Measurements from ENCODE around the gene HBE1.

HBE1 gene

GRCh38 chr11:5233307-5233706 lies 36.4 kb downstream of the HBE1 start:
- no peak for TF ChIP-seq CTCF (IDR thresholded peaks at IDR 0.05; ENCODE audit: low read depth, low read length)
- DNase-seq (ENCODE audit: low read depth in 2 of 2) = no peak
- H3K4me3 ChIP-seq (replicated peaks in 1 of 2; ENCODE audit: low read depth in 2 of 2, low read length in 2 of 2) = no peak overlapping the region

DNA sequence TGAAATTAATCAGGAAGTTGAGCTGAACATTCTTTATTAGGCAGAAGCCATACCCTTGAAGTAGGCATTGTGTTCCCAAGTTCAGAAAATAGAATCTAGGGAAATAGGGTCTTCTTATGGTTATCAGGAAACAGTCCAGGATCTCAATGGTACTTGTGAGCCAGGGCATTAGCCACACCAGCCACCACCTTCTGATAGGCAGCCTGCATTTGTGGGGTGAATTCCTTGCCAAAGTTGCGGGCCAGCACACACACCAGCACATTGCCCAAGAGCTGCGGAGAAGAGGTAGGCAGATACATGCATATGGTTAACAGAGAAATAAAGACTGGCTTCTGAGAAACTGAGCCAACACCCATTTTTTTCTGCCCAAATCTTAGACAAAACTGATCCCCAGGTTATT lies 36.9 kb downstream of the HBE1 start:
- no peak for TF ChIP-seq CTCF (IDR thresholded peaks at IDR 0.05; ENCODE audit: low read depth, low read length)
- DNase-seq (ENCODE audit: low read depth in 2 of 2) = no peak
- H3K4me3 ChIP-seq (replicated peaks in 1 of 2; ENCODE audit: low read depth in 2 of 2, low read length in 2 of 2) = no peak overlapping the region

- TF ChIP-seq CTCF (IDR thresholded peaks at IDR 0.05; ENCODE audit: low read depth, low read length) = no peak
- no peak overlapping the region for H3K4me3 ChIP-seq (replicated peaks in 1 of 2; ENCODE audit: low read depth in 2 of 2, low read length in 2 of 2)
- no peak for DNase-seq (ENCODE audit: low read depth in 2 of 2)
Observed at GRCh38 chr11:5232176-5232575, 37.6 kb downstream of the HBE1 start.

GRCh38 chr11:5231111-5231510 lies 38.6 kb downstream of the HBE1 start:
- no peak overlapping the region for H3K4me3 ChIP-seq (replicated peaks in 1 of 2; ENCODE audit: low read depth in 2 of 2, low read length in 2 of 2)
- DNase-seq (ENCODE audit: low read depth in 2 of 2) = no peak
- no peak for TF ChIP-seq CTCF (IDR thresholded peaks at IDR 0.05; ENCODE audit: low read depth, low read length)

DNA sequence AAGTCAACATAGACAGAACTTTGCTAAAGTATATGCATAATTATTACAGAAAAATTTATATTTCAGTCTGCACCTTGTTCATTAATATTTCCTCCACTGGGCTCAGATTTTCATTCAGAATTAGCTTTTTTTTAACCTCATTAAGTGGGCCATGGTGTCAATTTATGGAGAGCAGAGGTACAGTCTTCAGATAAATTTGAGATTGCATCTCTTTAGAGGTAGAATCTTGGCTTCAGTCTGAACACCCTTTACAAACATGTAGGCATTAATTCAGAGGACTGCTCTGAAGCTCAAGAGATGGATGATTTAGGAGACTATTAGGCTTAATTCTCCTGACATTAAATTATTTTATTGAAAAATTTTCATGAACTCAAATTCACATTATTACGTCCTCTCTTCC lies 39.5 kb downstream of the HBE1 start:
- TF ChIP-seq CTCF (IDR thresholded peaks at IDR 0.05; ENCODE audit: low read depth, low read length) = no peak
- no peak for DNase-seq (ENCODE audit: low read depth in 2 of 2)
- no peak overlapping the region for H3K4me3 ChIP-seq (replicated peaks in 1 of 2; ENCODE audit: low read depth in 2 of 2, low read length in 2 of 2)

- no peak for TF ChIP-seq CTCF (IDR thresholded peaks at IDR 0.05; ENCODE audit: low read depth, low read length)
- no peak overlapping the region for H3K4me3 ChIP-seq (replicated peaks in 1 of 2; ENCODE audit: low read depth in 2 of 2, low read length in 2 of 2)
- no peak for DNase-seq (ENCODE audit: low read depth in 2 of 2)
Observed at GRCh38 chr11:5229796-5230195, 39.9 kb downstream of the HBE1 start.

- no peak for DNase-seq (ENCODE audit: low read depth in 2 of 2)
- H3K4me3 ChIP-seq (replicated peaks in 1 of 2; ENCODE audit: low read depth in 2 of 2, low read length in 2 of 2) = no peak overlapping the region
- TF ChIP-seq CTCF (IDR thresholded peaks at IDR 0.05; ENCODE audit: low read depth, low read length) = no peak
Observed at GRCh38 chr11:5229356-5229755, 40.4 kb downstream of the HBE1 start.

All from cardiac fibroblast (primary cell).